Measurements from ENCODE around the gene TRANK1.

DNA sequence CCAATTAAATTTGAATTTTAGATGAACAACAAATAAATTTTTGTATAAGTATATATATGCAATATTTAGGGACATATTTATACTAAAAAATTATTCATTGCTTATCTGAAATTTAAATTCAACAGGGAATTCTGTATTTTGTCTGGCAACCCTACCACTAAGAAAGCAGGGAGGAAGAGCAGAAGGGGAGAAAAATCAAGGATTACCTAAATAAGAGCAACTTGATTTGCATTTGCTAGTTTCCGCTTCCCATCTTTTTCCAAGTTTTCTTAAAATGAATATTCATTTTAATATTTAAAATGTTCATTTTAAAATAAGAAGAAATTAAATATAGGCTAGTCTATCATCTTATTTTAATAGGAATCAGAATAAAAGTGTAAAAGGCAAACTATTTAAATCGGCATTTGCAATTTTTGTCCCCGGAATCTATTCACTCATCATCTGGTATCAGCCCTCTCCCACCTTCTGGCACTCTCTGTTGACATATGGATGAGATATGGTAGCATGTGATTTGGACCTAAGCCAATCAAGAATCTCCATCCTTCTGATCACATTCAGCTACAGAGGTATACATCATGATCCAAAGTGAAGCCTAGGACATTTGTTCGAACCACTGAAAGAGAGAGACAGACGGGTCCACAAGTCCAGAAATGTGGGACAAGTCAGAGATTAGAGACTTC lies 82.6 kb downstream of the TRANK1 start:
- TF ChIP-seq CTCF (IDR thresholded peaks at IDR 0.05 in 8 of 11, conservative IDR thresholded peaks at IDR 0.05 in 3 of 11) (no peak), POLR2AphosphoS5 (IDR thresholded peaks at IDR 0.05) (no peak), POLR2A (IDR thresholded peaks at IDR 0.05) (no peak)
